Stimulated activated CD4-positive, alpha-beta T cell treated with anti-CD3 and anti-CD28 coated beads, Interleukin-2, amount 100 ng/mL, for 24 hours (primary cell): ENCODE results near the gene NRXN3.

Experiments
- DNase-seq, 2 donors: peaks; one replicate each; pipeline ENCODE4 v3.0.0-alpha.2; 2020

NRXN3 gene

GRCh38 chr14:79809849-79810612, 1639.9 kb downstream of the NRXN3 start:
- no peak for DNase-seq

- no peak for DNase-seq
Measured at GRCh38 chr14:79820866-79821535, 1650.8 kb downstream of the NRXN3 start.

GRCh38 chr14:79822034-79822433, 1651.9 kb downstream of the NRXN3 start:
- no peak for DNase-seq

- DNase-seq, result no peak
Measured at GRCh38 chr14:79825046-79825521, 1654.9 kb downstream of the NRXN3 start.

DNA sequence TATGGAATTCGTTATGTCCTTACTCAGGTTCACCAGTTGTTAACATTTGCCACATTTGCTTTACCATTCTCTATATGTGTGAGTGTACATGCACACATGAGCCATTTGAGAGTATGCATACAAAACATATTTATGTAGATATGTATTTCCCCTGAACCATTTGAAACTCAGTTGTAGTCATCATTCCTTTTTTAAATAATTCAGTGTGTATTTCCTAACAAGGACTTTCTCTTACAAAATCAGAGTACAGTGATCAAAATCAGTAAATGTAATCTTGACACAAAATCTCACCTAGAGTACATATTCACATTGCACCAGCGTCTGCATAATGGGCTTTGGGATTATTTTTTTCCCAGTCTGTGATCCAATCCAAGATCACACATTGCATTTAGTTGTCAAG, 1656.2 kb downstream of the NRXN3 start:
- DNase-seq, result no peak

DNA sequence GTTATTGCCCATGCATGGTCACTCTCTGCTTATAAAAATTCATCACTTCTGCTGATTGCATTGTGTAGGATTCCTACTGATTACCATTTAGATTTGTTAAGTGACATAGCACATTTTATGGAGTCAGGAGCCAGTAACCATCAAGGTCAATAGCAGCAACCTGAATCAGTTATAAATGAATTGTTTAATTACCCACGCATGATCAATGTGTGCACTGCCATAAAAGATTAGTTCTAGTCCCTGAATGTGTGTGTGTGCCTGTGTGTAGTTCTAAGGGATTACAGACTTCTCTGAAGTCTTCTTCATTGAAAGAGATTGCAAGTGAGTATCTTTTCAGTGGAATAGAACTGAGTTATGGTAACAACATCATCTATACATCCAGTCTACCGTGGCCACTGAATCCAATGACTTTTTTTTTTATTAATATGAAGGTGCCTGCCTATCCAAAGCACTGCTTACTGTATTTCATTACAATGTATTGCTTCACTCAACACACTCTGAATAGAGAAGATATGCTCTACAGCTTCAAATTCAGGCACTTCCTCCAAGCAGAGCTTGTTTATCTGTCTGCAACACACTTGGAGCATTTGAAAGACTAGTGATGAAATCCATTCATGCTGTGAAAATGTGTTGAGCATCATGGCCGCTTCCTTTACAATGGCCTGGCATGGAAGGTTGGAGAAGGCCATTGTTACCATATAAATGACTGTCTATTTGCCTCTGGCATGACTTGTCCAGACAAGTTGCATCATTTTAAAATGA, 1659.4 kb downstream of the NRXN3 start:
- DNase-seq, result no peak

- no peak for DNase-seq
Measured at GRCh38 chr14:79831195-79831892, 1661.2 kb downstream of the NRXN3 start.

GRCh38 chr14:79833781-79834180, 1663.6 kb downstream of the NRXN3 start:
- no peak for DNase-seq

DNA sequence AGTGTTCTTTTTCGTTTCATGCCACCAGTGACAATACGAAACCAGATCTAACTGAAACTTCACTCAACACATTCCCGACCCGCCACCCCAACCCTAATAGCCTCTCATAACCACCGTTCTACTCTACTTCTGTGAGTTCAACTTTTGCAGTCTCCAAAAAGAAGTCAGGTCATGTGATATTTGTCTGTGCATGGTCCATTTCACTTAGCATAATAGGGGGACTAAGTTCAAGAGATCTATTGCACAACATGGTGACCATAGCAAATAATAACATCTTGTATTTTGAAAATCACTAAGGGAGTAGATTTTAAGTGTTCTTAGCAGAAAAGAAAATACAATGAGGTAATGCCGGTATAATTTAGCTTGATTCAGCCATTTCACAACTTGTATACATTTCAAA, 1664.7 kb downstream of the NRXN3 start:
- no peak for DNase-seq

DNA sequence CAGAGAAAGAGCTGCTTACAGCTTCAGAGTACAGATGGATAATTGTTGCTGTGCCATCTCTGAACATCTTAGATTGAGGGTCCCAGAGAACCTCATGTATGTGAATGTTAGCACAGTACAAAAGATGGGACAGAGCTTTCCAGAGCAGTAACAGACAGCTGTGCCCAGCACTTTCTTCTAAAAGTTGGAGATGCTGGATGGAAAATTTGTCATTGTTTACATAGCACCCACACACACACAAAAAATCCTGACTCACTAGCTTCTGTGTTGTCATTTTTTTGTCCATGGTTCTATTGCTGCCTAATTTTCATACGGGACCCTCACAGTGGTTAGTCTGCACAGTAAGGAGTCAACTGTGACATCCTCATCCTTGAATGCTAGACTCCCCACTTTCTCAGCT, 1666.4 kb downstream of the NRXN3 start:
- no peak for DNase-seq

DNA sequence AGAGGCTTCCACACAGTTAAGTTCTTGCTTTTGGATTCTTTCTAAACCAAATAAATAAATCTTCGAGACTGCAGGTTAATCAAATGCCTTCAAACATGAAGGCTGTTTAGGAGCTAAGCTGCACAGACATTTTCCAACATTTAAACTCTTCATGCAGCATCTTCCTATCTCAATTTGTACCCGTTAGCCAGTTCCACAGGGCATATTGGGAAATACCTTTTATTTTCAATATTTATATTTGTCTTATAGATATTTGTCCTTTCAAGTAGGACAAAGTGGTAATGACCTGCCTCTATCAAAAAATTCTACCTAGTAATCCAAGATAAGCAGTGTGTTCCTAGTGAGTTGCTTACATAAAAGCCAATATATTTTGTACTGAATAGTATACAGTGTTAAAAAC, 1667.5 kb downstream of the NRXN3 start:
- no peak for DNase-seq

GRCh38 chr14:79840103-79840502, 1669.9 kb downstream of the NRXN3 start:
- no peak for DNase-seq

GRCh38 chr14:79840831-79841230, 1670.7 kb downstream of the NRXN3 start:
- DNase-seq, result no peak

- DNase-seq, result no peak
Measured at GRCh38 chr14:79841433-79841832, 1671.3 kb downstream of the NRXN3 start.

DNA sequence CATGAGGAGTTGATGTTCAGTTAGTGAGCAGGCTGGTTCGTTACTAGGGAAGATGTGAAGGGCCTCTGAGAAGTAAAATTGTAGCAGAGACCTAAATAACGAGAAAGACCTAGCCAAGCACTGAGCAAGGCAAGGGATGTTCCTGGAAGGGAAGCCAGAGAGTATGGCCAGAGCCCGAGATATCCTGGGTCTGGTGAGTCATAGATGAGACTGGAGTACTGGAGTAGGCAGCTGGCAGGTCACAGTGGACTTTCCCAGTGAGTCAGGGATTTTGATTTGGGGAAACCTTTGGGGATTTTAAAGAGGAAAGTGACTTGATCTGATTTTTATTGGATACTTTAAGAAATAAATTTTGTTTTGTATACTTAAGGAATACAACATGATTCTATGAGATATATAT, 1672.1 kb downstream of the NRXN3 start:
- DNase-seq, result no peak

- DNase-seq, result no peak
Measured at GRCh38 chr14:79852950-79853744, 1683.0 kb downstream of the NRXN3 start.

GRCh38 chr14:79855789-79856188, 1685.6 kb downstream of the NRXN3 start:
- DNase-seq, result no peak

GRCh38 chr14:79856381-79856780, 1686.2 kb downstream of the NRXN3 start:
- no peak for DNase-seq

- no peak for DNase-seq
Measured at GRCh38 chr14:79861111-79861510, 1690.9 kb downstream of the NRXN3 start.

DNA sequence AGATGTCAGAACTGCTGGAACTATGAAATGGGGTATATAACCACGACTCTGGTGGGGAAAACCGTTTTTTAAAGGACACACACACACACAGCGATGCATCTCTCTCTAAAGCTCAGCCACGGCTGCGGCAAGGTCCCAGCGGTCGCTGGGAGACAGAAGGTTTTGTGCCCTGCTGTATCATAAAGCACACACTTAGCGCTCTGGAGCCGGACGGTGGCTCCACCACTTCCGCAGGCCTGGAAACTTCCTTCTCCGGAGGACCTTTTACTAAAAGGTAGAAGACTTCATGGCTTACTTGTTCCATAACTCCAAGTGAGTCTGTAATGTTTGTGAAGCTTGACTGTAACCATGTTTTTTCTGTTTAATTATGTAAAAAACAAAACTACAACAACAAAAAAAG, 1691.9 kb downstream of the NRXN3 start:
- no peak for DNase-seq

DNA sequence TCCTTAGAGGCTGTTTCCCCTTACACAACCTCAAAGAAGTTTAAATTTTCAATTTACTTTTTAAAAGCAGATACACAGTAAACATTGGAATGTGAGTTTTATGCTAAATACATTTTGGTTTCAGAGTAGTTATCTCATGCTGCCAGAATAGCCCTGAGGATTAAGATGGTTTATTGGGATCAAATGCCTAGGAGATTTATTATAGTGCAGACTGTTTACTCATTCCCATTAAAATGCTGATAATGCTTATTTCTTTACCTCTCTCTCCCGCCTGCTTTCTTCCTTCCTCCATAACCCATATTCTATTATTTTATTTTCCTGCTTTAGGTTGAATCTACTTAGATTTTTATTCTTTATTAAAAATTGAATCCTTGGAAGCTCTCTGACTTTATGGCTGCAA, 1701.0 kb downstream of the NRXN3 start:
- DNase-seq, result no peak

GRCh38 chr14:79878229-79878628, 1708.1 kb downstream of the NRXN3 start:
- no peak for DNase-seq
